Measurements from ENCODE around the gene PPP1R3C. TPM values are rescaled to one million over a fixed set of nuclear protein-coding genes. Genes with fewer than 3 reads are reported as not detected.

PPP1R3C gene
- total RNA-seq, 2 experiments from 2014 or later: not detected

DNA sequence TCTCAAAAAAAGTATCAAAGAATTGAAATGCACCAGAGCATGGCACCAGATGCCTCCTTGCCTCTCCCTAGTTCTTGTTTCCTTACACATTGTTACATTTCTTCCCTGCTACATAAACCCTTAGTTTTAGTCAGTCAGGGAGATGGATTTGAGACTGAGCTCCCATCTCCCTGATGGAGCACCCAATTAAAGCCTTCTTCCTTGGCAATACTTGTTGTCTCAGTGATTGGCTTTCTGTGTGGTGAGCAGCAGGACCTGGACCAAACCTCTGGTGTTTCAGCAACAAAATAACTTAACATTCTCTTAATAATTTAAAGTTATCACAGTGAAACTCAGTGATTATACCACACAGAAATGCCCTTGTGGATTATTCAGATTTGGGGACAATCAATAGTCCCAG lies 26.9 kb downstream of the PPP1R3C start:
- ChIA-PET POLR2A (no interaction called here), CTCF (ENCODE audit: unreplicated experiment) (no interaction called here)
- no peaks in the 10 kb centered on the region for H3K9me2 ChIP-seq (ENCODE audit: insufficient read depth, low read length)
- H3K9me3 ChIP-seq (ENCODE audit: low read length): no peaks in the 10 kb centered on the region
- H3K27ac ChIP-seq (ENCODE audit: low read depth, low read length, poor library complexity, severe bottlenecking): no peak overlapping the region
- intact Hi-C loops (cut with micrococcal nuclease; ENCODE audit: unreplicated experiment): no loop called here
- no peaks in the 10 kb centered on the region for H4K20me1 ChIP-seq (ENCODE audit: insufficient read depth, low read length)
- H3K4me2 ChIP-seq (ENCODE audit: low read length): no peak overlapping the region
- no peak for TF ChIP-seq EZH2phosphoT487 (IDR thresholded peaks at IDR 0.05; ENCODE audit: borderline replicate concordance, low read depth, low read length)
- TF ChIP-seq, protein P1, sequence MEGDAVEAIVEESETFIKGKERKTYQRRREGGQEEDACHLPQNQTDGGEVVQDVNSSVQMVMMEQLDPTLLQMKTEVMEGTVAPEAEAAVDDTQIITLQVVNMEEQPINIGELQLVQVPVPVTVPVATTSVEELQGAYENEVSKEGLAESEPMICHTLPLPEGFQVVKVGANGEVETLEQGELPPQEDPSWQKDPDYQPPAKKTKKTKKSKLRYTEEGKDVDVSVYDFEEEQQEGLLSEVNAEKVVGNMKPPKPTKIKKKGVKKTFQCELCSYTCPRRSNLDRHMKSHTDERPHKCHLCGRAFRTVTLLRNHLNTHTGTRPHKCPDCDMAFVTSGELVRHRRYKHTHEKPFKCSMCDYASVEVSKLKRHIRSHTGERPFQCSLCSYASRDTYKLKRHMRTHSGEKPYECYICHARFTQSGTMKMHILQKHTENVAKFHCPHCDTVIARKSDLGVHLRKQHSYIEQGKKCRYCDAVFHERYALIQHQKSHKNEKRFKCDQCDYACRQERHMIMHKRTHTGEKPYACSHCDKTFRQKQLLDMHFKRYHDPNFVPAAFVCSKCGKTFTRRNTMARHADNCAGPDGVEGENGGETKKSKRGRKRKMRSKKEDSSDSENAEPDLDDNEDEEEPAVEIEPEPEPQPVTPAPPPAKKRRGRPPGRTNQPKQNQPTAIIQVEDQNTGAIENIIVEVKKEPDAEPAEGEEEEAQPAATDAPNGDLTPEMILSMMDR (conservative IDR thresholded peaks at IDR 0.05; ENCODE audit: low read length): no peak
- no peaks in the 10 kb centered on the region for H3K36me3 ChIP-seq (ENCODE audit: insufficient read depth, low read length)
- no peak overlapping the region for H3K4me3 ChIP-seq (ENCODE audit: low read depth, low read length, poor library complexity, severe bottlenecking)
- no peaks in the 10 kb centered on the region for H3K79me2 ChIP-seq (ENCODE audit: insufficient read depth, low read depth, low read length)
- H2AFZ ChIP-seq (ENCODE audit: low read length): no peak overlapping the region
- no peak for DNase-seq (ENCODE audit: low spot score)
- no TSS peak for BruUV-seq (replicated peaks)
- no peaks in the 10 kb centered on the region for H3K4me1 ChIP-seq (ENCODE audit: insufficient read depth, low read length, poor library complexity, severe bottlenecking)

DNA sequence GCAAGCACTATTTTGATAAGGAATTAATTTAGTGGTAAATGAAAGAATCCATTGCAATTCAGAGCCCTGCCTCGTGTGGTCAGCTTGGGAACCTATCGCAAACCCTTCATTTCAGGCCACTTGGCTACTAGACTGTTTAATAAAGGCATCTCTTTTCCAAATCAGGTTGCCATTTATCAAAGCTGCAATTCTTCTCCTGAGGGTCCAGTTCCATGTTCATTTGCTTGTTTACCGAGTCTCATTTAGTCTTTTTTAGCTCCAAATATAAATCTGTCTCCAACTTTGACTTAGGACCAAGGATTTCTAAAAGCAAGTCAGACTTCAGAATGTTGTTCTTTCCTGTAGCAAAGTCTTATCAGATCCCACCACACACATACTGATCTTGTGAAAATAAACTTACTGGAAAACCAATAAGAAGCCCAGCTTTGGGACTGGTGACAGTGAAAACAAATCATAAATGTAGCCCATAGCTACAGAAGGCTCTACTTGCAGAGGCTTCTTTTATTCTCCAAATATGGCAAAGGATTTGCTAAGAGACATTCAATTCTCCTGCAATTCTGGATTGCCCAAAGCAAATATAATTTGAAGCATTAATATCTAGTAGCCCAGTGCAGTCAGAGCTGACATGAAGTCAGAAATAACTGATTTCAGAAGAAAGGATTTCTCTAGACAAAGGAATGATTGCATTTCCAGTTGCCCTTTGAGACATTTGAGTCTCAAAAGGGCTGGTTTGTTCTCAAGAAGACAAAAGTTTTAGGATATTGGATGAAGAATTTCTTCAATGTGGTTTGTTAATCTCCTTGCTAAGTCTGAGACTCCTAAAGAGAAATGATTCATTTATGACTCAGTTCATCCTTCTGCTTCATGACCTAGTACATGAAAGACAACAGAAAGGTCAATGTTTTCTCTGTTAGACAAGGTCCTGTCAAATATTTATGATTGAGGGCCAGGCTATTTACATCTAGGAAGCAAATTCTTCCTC lies 28.0 kb downstream of the PPP1R3C start:
- no peaks in the 10 kb centered on the region for H3K36me3 ChIP-seq (ENCODE audit: insufficient read depth, low read length)
- no peaks in the 10 kb centered on the region for H3K4me1 ChIP-seq (ENCODE audit: insufficient read depth, low read length, poor library complexity, severe bottlenecking)
- H3K9me2 ChIP-seq (ENCODE audit: insufficient read depth, low read length): no peaks in the 10 kb centered on the region
- TF ChIP-seq EZH2phosphoT487 (IDR thresholded peaks at IDR 0.05; ENCODE audit: borderline replicate concordance, low read depth, low read length): no peak
- TF ChIP-seq, protein P1 (conservative IDR thresholded peaks at IDR 0.05; ENCODE audit: low read length): no peak
- H3K4me3 ChIP-seq (ENCODE audit: low read depth, low read length, poor library complexity, severe bottlenecking): no peak overlapping the region
- BruUV-seq (replicated peaks): no TSS peak
- H4K20me1 ChIP-seq (ENCODE audit: insufficient read depth, low read length): no peaks in the 10 kb centered on the region
- H3K79me2 ChIP-seq (ENCODE audit: insufficient read depth, low read depth, low read length): no peaks in the 10 kb centered on the region
- H2AFZ ChIP-seq (ENCODE audit: low read length): no peak overlapping the region
- ChIA-PET CTCF (ENCODE audit: unreplicated experiment) (no interaction called here), POLR2A (no interaction called here)
- H3K4me2 ChIP-seq (ENCODE audit: low read length): no peak overlapping the region
- H3K9me3 ChIP-seq (ENCODE audit: low read length): no peaks in the 10 kb centered on the region
- no peak for DNase-seq (ENCODE audit: low spot score)
- no peak overlapping the region for H3K27ac ChIP-seq (ENCODE audit: low read depth, low read length, poor library complexity, severe bottlenecking)
- intact Hi-C loops (cut with micrococcal nuclease; ENCODE audit: unreplicated experiment): no loop called here

DNA sequence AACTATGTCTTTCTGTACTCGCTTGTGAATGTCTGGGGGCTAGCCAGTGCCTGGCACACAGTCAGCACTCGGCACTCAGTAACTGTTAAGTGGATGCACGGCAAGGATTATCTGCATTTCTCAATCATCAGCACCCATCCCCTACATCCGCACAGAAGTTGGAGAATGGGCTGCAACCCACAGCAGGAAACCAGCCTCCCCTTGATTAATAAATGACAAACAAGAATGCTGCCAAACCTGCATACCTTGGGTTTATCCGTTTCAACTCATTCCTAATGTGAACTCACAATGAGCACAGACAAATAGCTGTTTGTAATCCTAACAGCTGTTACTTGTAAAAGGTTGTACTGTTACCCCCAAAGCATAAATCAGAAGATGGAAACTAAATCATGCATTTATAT lies 28.9 kb downstream of the PPP1R3C start:
- BruUV-seq (replicated peaks): no TSS peak
- Histone ChIP-seq H3K9me2 (ENCODE audit: insufficient read depth, low read length) (no peaks in the 10 kb centered on the region), H3K4me3 (ENCODE audit: low read depth, low read length, poor library complexity, severe bottlenecking) (no peak overlapping the region), H3K27ac (ENCODE audit: low read depth, low read length, poor library complexity, severe bottlenecking) (no peak overlapping the region), H3K36me3 (ENCODE audit: insufficient read depth, low read length) (no peaks in the 10 kb centered on the region), H3K4me2 (ENCODE audit: low read length) (no peak overlapping the region), H4K20me1 (ENCODE audit: insufficient read depth, low read length) (no peaks in the 10 kb centered on the region), H3K9me3 (ENCODE audit: low read length) (no peaks in the 10 kb centered on the region), H3K79me2 (ENCODE audit: insufficient read depth, low read depth, low read length) (no peaks in the 10 kb centered on the region), H3K4me1 (ENCODE audit: insufficient read depth, low read length, poor library complexity, severe bottlenecking) (no peaks in the 10 kb centered on the region), H2AFZ (ENCODE audit: low read length) (no peak overlapping the region)
- ChIA-PET CTCF (ENCODE audit: unreplicated experiment) (no interaction called here), POLR2A (no interaction called here)
- TF ChIP-seq, protein P1 (conservative IDR thresholded peaks at IDR 0.05; ENCODE audit: low read length): no peak
- no peak for DNase-seq (ENCODE audit: low spot score)
- intact Hi-C loops (cut with micrococcal nuclease; ENCODE audit: unreplicated experiment): no loop called here

Measured in OCI-LY7 (cell line).